GM18951 (cell line): ENCODE measurements around the gene PFKM.
"Not testable (repeated sequence)": the region's sequence is repeated elsewhere in the genome, so short reads cannot be mapped to it uniquely, and the experiment has no call there.

Experiments used
- POLR2A ChIP-seq: IDR thresholded peaks from 4 replicates; pipeline ENCODE4 v1.6.1; 2011; ENCODE audit warnings: mild to moderate bottlenecking; ENCODE audit not compliant: insufficient read length, insufficient read depth; ENCODE audit errors: extremely low read depth
- in situ Hi-C: fragments of 300-500 bp; cut with MboI; formaldehyde crosslinking; loops from one replicate; pipeline ENCODE4 v1.12.0; 2022; ENCODE audit warnings: low sequenced_read_pairs, mixed read lengths, inconsistent platforms; ENCODE audit not compliant: unreplicated experiment

PFKM gene

DNA sequence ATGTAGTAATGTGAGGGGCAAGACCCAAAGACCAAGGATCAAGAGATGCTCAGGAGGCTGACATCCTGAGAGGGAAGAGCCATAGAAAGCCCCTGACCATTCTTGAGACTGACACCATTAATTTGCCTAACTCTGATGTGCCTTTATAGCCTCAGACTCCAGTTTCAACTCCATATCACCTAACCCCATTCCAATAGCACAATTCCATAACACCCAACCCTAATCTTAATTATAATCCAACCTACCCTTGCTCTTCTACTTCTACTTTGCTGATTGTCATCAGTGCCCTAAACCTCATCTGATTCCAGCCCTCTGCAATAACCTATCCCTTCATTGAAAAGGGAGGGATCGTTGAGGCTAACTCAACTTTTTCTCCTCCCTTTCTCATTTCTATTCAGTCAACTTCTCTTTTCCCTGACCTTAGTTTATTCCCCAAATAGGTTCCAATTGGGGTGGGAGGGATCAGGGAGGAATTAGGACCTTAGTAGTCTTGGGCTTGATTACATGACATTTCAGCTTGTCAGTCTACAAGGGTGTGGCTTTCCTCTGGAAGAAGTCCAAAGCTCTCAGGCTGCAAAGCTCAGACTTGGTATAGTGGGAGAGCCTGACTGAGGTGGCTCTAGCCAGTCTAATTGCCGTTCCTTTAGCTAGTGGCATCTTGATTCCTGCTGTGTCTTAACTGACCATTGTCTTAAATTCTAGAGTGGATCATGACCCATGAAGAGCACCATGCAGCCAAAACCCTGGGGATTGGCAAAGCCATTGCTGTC is 3.1 kb downstream of the PFKM start:
- in situ Hi-C loops = no loop called here

DNA sequence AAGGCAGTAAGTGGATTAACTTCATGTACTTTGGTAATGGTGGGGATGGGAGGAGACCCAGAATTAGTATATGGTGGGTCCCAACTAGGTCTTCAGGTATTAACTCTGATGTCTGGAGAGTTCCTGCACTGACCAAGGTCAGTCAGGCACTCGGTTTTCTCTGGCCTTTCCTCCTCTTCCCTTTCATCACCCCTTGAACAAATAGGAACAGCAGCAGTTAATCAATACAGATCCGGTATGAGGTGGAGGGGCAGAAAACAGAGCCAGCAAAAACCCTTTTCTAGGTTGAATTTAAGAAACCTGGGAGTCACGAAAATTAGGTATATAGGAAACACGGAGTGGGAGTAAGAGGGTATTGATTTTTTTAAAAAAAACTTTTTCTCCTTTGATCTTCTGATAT is 4.0 kb downstream of the PFKM start:
- TF ChIP-seq POLR2A = no peak
- in situ Hi-C loops = no loop called here

More for the DNA sequence above, 3.1 kb downstream of the PFKM start:
- TF ChIP-seq POLR2A = no peak

DNA sequence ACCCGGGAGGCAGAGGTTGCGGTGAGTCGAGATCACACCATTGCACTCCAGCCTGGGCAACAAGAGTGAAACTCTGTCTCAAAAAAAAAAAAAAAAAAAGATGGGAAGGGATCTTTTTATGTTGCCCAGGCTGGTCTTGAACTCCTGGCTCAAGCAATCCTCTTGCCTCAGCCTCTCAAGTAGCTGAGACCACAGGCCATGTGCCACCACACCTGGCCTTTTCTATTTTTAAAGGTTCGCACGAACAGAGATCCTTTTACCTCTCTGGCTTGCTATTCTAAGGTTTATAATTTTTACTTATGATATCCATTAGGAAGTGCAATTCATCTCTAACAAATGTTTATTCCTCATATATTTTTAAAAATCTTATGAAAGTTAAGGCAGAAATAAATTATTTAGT is 6.4 kb downstream of the PFKM start:
- in situ Hi-C loops = not testable (repeated sequence)

DNA sequence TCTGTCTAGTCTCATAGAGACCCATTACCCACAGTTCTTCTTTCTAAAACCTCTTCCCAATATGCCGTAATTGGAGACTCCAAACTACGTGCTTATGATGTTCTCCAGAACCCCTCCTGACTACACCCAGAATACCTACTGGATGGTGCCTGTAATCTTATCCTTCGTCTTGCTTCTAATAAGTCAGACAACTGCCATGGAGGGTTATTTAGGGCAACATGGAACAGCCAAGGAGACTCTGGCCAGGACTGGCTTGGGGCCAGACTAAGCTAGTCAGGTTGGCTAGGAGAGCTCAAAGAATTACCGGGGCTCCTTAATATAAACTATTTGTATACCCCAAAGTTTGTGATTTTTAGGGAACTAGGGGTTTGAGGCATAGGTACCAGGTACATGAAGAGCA is 6.8 kb downstream of the PFKM start:
- TF ChIP-seq POLR2A = no peak
- in situ Hi-C loops = no loop called here

DNA sequence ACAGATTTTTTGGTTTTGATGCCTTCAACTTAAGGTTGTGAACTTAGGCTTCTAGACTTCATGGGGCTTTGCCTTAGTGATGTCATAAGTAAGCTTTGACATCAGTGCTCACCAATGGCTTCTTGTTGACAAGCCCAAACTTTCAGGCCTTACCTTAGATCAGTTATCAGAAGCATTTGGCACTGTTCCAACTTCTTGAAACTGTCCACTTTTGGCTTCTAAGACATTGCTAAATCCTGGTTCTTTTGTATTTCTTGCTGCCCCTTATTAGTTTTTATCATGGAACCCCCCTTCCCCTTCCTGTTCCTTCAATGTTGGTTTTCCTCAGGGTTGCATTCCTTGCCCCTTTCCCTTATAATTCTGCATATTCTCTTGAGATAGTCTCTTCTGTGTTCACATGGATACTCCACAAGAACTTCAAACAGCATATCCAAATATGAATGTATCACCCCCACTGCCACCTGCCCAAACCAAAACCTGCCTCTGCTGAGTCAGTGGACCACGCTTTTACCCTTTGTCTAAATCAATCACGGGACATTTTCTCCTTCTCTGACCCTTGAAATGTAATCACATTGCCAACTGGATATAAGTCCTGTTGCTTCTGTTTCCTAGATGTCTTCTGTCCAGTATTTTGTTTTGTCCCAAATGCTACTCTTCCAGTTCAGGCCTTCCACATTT is 7.9 kb downstream of the PFKM start:
- in situ Hi-C loops = no loop called here
- TF ChIP-seq POLR2A = no peak

DNA sequence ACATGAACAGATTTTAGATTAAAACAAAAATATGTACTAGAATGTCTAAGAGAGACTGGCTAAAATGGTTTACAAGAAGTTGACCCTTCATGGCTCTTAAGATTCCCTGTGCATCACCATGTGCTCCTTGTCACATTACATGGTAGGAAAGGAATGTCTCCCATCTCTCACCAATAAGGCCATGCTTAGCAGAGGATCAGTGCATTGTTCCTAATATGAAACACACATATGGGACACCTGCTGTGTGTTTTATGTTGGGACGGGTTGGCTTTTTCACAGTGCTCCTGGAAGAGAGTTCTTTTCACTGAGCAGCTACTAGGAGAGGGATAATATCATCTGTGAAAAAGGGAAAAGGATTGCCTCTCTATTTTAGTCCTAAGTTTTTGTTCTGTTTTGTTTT is 9.6 kb downstream of the PFKM start:
- no peak for TF ChIP-seq POLR2A
- in situ Hi-C loops = no loop called here

DNA sequence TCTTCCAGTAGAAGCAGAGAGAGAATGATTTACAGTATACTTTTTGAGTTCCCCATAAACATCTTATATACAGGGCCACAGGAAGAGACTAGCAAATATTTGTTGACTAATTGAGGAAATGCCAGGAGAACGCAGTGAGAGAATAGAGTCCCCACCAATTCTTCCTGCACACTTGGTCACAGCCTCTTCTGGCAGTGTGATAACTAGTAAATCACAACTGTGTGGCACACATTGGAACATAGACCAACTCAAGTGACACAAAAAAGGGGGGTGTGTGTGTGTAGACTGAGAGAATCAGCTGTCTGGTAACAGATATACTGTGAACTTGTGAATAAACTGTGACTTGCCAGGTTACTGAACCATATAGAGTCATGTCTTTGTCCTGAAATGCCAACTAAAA is 10.2 kb downstream of the PFKM start:
- no peak for TF ChIP-seq POLR2A
- in situ Hi-C loops = no loop called here

DNA sequence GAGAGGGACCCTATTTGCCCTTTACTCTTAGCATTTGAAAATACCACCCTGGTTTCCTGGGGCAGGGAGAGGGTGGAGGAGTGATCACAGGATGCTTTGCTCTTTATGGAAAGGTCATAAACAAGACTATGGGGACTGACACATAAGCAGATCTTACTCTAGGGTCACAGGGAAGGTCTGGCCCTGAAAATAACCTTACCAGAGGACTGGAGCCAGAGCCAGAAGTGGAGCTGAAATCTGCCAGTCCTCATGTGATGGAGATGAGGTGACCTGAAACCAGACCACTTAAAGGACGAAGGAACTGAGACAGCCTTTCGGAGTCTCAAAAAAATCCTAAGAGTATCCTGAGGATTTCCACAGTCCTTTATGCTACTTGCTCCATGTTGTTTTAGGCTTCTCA is 12.4 kb downstream of the PFKM start:
- no peak for TF ChIP-seq POLR2A
- in situ Hi-C loops = no loop called here

DNA sequence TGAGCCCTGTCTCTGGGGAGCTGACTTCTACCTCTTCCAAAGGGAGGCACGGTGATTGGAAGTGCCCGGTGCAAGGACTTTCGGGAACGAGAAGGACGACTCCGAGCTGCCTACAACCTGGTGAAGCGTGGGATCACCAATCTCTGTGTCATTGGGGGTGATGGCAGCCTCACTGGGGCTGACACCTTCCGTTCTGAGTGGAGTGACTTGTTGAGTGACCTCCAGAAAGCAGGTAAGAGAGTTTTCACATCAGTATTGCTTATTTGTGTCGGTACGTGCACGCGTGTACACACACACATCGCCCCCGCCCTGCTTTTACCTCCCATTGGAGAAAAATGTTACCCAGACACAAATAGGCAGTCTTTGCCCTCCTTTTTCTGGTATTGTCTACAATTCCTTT is 13.7 kb downstream of the PFKM start:
- in situ Hi-C loops = no loop called here
- no peak for TF ChIP-seq POLR2A

DNA sequence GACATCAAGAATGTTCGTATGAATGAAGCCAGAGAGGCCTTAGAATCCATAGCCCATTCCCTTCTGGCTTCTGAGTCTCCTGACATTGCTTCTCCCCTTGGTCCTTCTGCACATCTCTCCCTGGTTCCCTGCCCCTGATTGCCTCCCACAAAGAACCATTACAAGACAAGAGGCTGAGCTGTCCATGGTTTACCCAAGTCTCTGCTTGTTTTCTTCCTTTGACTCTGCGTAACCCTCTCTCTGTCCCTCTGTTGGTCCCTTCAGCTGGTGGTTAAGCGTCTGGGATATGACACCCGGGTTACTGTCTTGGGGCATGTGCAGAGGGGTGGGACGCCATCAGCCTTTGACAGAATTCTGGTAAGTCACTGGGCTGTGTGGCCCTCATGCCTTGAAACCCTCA is 15.9 kb downstream of the PFKM start:
- no peak for TF ChIP-seq POLR2A
- in situ Hi-C loops = no loop called here

DNA sequence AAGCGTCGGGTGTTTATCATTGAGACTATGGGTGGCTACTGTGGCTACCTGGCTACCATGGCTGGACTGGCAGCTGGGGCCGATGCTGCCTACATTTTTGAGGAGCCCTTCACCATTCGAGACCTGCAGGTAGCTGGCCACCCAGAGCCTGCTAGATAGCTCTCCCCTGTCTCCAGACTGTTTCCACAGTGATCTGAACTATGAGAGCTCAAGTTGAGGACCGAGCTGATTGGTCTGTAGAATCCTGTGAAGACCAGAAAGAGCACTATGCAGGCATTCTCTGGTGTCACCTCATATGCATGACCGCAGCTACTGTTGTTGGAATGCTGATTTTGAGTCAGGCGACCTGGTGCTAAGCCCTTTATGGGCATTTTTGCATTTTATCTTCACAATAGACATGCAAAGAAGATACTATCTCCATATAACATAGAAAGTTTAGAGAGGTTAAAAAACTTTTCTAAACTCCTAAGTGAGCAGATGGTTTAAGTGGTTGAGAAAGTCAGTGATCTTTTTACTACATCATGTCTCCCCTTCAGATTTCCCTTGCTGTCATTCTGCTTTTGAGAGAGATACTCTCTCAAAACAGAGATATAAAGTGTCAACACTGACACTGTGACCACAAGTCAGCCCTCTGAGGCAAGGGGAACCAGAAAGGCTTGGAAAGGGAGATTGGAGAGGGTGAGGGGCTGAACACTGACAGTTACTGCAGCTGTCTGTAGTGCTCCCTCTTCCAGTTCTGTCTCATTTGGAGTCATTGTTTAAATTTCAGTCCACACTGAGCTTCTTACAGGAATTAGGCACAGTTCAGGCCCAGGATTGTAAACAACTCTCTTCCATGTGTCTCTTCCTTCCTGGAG is 23.9 kb downstream of the PFKM start:
- in situ Hi-C loops = no loop called here
- no peak for TF ChIP-seq POLR2A

DNA sequence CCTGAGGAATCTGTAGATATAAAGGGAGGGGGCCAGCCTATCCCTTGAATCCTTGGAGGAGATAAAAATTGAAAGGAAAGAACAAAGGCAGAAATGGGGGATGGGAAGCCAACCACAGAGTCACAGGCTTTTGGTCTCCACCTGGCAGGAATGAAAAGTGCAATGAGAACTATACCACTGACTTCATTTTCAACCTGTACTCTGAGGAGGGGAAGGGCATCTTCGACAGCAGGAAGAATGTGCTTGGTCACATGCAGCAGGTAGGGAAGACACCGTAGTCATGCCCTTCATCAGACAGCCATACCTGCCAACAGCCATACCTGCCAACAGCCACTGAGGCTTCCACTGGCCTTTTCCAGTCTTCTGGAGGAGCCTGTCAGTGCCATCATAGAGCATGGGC is 24.7 kb downstream of the PFKM start:
- TF ChIP-seq POLR2A = no peak
- in situ Hi-C loops = no loop called here

DNA sequence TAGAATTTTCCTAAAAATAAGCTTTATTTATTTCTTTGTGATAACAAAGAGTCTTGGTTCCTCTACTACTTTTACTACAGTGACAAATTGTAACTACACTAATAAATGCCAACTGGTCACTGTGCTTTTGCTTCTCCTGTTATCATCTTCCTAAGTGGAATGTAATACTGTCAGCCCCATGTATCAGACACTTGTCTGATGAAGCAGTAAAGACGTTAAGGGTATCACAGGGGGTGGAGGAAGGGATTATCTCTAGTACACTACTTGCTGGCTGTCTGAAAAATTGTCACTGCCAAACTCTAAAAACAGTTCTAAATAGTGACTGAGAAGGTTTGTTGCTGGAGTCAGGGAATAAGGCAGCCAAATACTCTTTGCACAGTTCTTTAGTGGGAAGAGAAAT is 26.8 kb downstream of the PFKM start:
- no peak for TF ChIP-seq POLR2A
- in situ Hi-C loops = no loop called here

DNA sequence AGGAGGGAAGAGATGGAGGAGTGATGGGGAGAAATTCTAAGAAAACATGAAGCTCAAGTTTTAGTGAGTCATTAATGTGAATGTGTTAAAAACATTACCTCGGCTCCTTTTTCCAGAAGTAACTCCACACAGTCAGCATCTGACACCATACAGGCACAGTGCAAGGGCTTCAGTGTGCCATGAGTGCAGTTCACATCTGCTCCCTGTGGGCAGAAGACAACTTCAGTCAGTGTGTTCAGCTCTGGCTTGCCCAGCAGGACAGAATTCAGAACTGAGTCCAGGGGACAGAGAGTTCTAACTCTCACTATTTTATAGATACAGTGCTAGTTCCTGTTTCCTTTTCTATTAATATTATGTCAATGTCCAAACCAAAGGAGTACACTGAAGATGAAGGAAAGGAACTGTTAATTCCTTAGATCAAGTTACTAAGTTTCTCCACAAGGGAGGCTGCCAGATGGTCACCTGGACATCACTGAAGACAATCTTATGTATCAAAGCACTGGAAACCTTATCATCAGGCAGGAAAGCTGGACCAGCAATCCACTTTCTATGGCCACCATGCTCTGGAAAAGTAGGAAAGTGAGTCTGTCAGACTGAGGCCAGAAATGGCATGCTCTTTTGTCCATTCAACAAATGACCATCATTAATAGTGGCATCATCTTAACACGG is 32.1 kb downstream of the PFKM start:
- no peak for TF ChIP-seq POLR2A
- in situ Hi-C loops = no loop called here

DNA sequence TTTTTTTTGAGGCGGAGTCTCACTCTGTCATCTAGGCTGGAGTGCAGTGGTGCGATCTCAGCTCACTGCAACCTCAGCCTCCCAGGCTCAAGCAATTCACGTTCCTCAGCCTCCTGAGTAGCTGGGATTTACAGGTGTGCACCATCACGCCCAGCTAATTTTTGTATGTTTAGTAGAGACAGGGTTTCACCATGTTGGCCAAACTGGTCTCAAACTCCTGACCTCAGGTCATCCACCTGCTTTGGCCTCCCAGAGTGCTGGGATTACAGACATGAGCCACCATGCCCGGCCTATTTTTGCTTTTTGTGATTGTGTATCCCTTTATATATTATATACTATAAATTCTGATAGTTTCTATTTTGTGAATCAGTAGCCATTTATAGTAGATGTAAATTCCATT is 36.6 kb downstream of the PFKM start:
- in situ Hi-C loops = not testable (repeated sequence)
